ENCODE measurements around the gene PTPRN2. TPM values are rescaled to one million over a fixed set of nuclear protein-coding genes. Genes with fewer than 3 reads are reported as not detected.
A peak's percentile ranks its signal among the peaks of the same experiment; 100 is the strongest.

The PTPRN2 gene
- total RNA-seq, 4 donors from 2014 or later = 2.0 to 9.5 (median 2.6) TPM

DNA sequence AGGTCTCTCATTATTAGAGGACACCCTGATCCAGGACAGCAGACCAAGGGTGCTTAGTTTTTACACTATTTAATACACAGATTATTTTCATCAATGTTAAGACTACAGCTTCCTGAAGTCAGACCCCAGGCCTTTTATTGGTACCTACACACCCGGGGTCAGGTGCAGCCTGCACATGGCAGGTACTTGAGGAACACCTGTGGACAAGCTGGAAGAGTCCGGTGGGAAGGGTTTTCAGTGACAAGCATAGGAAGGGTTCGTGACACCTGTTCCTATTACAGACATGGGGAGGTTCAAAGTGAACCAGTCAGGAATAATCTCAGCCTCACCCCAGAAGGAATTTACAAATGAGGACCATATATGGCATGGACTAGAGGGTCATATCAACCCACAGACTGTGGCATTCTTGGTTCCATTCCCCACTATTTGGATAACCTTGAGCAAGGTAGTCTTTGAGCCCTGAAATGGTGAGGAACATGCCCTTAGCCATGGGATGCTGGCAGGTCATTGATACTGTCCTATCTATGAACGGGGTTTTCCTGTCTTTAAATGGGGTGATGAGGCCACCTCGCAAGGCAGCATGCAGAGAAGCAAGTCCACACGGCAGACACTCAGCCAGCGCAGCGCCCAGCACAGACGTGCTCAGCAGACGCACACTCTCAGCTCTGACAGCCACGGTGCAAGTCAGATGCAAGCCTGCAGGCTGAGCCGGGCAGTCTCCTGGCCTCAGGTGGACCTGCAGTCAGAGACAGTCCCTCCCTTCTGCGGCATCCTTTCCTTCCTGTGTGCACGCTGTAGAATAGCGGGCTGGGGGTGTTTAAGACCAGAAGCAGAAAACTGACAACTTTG is 624.9 kb downstream of the PTPRN2 start:
- TF ChIP-seq, protein P1, sequence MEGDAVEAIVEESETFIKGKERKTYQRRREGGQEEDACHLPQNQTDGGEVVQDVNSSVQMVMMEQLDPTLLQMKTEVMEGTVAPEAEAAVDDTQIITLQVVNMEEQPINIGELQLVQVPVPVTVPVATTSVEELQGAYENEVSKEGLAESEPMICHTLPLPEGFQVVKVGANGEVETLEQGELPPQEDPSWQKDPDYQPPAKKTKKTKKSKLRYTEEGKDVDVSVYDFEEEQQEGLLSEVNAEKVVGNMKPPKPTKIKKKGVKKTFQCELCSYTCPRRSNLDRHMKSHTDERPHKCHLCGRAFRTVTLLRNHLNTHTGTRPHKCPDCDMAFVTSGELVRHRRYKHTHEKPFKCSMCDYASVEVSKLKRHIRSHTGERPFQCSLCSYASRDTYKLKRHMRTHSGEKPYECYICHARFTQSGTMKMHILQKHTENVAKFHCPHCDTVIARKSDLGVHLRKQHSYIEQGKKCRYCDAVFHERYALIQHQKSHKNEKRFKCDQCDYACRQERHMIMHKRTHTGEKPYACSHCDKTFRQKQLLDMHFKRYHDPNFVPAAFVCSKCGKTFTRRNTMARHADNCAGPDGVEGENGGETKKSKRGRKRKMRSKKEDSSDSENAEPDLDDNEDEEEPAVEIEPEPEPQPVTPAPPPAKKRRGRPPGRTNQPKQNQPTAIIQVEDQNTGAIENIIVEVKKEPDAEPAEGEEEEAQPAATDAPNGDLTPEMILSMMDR (IDR thresholded peaks at IDR 0.05) = no peak
- DNase-seq (ENCODE audit: low spot score) (no peak), ATAC-seq (ENCODE audit: low FRiP score) (no peak)

DNA sequence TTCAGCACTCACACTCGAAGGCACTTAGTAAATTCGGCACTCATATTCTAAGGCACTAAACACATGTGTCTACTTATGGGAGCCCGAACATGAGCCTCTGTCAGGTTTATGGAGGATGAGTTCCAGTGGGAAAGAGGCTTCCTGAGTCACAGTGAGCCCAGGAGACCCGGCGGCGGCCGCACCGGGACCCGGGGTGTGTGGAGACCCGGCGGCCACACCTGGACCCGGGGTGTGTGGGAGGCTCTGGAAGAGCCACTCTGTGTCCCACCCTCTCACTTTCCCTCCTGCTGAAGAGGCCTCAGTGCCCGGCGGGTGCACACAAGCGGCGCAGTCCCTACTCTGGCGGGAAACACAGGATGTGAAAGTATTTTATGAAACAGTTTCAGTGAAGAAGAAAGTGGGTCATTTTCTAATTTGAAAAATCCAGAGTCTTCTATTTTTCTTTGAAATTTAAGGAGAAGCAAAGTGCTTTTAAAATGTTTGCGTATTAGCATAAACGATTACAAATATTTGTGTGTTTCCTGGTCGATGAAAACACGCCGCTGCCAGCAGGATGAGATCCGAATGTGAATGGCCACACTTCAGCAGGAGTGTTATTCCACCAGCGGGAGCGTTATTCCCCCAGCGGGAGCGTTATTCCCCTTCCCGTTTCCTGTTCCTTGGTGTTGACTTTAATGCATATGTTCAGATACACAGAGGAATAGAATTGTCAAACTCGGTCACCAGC is 625.7 kb downstream of the PTPRN2 start:
- TF ChIP-seq, protein P1 (IDR thresholded peaks at IDR 0.05) = no peak
- ATAC-seq (ENCODE audit: low FRiP score) (no peak), DNase-seq (ENCODE audit: low spot score) (no peak)

DNA sequence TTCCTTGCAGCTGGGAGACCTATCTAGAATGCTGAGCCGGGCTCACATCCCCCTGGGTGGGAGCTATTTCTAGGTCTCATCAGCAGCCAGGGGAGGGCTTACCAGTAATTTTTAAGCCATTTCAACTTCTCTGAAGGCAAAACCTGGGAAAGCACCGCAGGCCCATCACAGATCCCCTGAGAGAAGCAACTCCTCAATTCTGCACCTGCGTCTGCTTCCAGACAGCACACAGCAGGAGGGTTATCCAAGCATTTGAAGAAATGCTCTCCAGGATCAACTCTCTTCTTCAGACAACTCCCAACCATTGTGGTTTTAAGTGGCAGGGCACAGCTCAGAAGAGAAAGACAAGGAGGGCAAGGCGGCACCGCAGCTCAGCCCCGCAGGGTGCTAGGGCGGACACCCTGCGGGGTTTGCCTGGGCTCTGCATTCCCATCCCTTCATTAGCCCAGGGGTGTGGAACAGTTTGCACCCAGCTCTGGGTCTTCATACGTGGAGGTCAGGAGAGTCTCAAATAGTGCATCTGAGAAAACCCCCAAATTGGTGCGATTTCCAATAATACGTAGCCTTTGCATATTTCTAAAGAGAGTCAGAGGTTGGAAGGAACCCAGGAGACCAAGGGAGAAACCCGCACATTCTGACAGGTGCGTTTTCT is 632.1 kb downstream of the PTPRN2 start:
- DNase-seq (ENCODE audit: low spot score) (no peak), ATAC-seq (ENCODE audit: low FRiP score) (no peak)
- TF ChIP-seq, protein P1 (IDR thresholded peaks at IDR 0.05) = no peak

DNA sequence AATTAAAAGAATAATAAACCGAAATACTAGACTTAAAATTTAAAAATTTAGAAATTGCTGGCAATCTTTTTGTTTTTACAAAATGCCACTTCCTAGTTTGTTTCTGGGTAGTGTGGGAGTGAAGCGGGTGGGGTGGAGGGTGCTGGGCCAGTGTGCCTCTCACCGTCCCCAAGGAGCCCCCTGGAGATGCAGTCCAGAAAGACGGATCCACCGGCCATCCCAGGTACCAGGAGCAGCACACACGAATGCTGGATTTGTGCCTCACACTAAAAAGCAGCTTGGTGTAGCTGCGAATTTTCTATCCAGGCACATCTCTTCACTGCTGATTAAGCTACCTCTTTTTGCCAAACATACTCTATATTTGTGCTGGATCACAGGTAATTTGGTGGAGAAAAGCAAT is 632.7 kb downstream of the PTPRN2 start:
- TF ChIP-seq, protein P1 (IDR thresholded peaks at IDR 0.05) = no peak
- no peak for ATAC-seq (ENCODE audit: low FRiP score)
- no peak for DNase-seq (ENCODE audit: low spot score)

DNA sequence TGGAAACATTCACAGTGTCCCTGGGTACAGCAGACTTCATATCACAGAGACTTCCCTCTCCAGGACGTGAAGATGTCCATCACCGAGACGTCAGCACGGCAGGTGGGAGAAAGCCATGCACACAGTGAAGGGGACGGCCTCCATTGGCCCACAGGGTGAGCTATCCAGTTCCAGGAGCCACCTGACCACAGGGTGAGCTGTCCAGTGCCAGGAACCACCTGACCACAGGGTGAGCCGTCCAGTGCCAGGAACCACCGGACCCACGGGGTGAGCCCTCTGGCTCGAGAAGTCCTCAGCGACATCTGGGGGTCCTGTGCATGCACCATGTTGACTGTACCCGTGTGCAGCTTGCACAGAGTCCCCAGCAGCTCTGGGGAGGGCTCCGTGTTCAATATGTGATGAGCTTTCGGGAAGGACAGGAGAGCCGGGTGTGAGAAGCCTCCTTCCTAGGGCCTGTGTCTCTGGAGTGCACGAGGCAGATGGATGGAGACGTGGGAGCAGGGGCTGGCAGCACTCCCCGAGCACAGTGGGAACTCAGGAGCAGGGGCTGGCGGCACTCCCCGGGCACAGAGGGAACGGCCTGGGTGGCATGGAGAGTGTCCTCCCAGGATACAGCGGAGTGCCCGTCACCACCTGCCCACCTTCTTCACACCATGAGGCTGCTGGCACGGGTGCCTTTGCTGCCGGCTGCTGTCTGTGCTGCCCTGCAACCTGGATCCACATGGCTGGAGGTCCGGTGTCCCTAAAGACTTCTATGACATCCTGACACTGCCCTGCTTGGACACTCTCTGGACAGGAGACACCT is 634.6 kb downstream of the PTPRN2 start:
- no peak for DNase-seq (ENCODE audit: low spot score)
- peak; percentile 23 for ATAC-seq (ENCODE audit: low FRiP score)
- TF ChIP-seq, protein P1 (IDR thresholded peaks at IDR 0.05) = no peak

DNA sequence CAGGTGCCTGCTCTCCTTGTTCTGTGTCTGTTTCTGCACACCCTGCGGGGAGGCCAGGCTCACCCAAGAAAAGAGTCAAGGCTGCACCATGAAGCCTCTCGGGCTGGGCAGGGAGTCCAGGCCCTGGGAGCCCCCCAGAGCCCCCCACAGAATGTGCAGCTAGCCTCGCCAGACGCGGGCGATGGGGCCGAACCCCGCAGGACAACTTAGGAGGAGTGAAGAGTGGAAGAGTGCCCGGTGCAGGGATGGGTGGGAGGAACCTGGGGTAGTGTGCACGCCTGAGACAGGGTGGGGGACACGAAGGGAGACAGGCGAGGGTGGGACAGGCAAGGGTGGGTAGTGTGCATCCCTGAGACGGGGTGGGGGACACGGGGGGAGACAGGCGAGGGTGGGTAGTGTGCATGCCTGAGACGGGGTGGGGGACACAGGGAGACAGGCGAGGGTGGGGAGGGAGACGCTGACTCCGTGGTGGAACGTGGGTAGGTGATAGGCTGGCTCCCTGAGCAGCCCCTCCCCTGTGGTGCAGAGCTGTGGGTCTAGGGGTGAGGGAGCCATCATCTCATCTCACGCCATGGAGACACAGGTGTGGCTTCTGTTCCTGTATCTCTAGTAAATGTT is 635.5 kb downstream of the PTPRN2 start:
- DNase-seq (ENCODE audit: low spot score) (no peak), ATAC-seq (ENCODE audit: low FRiP score) (no peak)
- TF ChIP-seq, protein P1 (IDR thresholded peaks at IDR 0.05) = no peak

Measured in omental fat pad (tissue), 4 donors.